IMR-90 (cell line): ENCODE measurements around the gene SLC2A13. TPM values are rescaled to one million over a fixed set of nuclear protein-coding genes. Genes with fewer than 3 reads are reported as not detected.

Source experiments
- ATAC-seq: fragments of 200-7000 bp; cut with Tn5 transposase; 2 replicates; pipeline ENCODE4 v1.9.1; 2020; ENCODE audit warnings: low read depth, mild to moderate bottlenecking, moderate library complexity
- BruUV-seq: library from RNA; stranded (reverse); fragments of 400-500 nt; replicated peaks from 2 replicates; lab custom pipeline; 2021; lab: Mats Ljungman, UMichigan
- CTCF ChIA-PET: fragments of 300-600 bp; formaldehyde crosslinking; extraction: SDS; loops from one replicate; lab custom pipeline; 2021; ENCODE audit warnings: antibody characterized with exemption; lab: Yijun Ruan, JAX
- POLR2A ChIA-PET: fragments of 300-600 bp; sonication (Branson Sonifier 250); formaldehyde crosslinking; loops from one replicate; lab custom pipeline; 2022; ENCODE audit warnings: antibody characterized with exemption; ENCODE audit not compliant: unreplicated experiment; lab: Charles Lee
- DNase-seq: peaks from one replicate; pipeline ENCODE4 v3.0.0; 2013
- H2AFZ ChIP-seq: replicated peaks from 2 replicates; pipeline ENCODE3; 2013; ENCODE audit warnings: low read length, mild to moderate bottlenecking; ENCODE audit not compliant: poor library complexity
- H2AK5ac ChIP-seq: 2 replicates; pipeline ENCODE4 v1.6.1; 2013; ENCODE audit warnings: low read depth, low read length, inconsistent platforms
- H2AK9ac ChIP-seq: replicated peaks from 2 replicates; pipeline ENCODE3; 2013; ENCODE audit warnings: mild to moderate bottlenecking, low read depth, low read length, moderate library complexity; ENCODE audit not compliant: poor library complexity
- H2BK120ac ChIP-seq: 2 replicates; pipeline ENCODE4 v1.6.1; 2013; ENCODE audit warnings: low read depth, low read length, inconsistent platforms
- H2BK15ac ChIP-seq: 3 replicates; pipeline ENCODE4 v1.6.1; 2013; ENCODE audit warnings: low read depth, low read length, inconsistent platforms
- H2BK20ac ChIP-seq: 2 replicates; pipeline ENCODE4 v1.6.1; 2013; ENCODE audit warnings: low read depth, mild to moderate bottlenecking, inconsistent platforms, low read length, moderate library complexity
- H2BK5ac ChIP-seq: 2 replicates; pipeline ENCODE4 v1.6.1; 2013; ENCODE audit warnings: mild to moderate bottlenecking, low read depth, low read length, inconsistent platforms; ENCODE audit not compliant: poor library complexity, severe bottlenecking
- H3K14ac ChIP-seq: replicated peaks from 2 replicates; pipeline ENCODE4 v1.6.1; 2013; ENCODE audit warnings: low read depth, low read length, inconsistent platforms
- H3K18ac ChIP-seq: 2 replicates; pipeline ENCODE4 v1.6.1; 2013; ENCODE audit warnings: low read depth, low read length, control low read depth
- H3K23ac ChIP-seq: 2 replicates; pipeline ENCODE4 v1.6.1; 2013; ENCODE audit warnings: low read depth, low read length, inconsistent platforms
- H3K27ac ChIP-seq: 2 replicates; pipeline ENCODE4 v1.5.1; 2013; ENCODE audit warnings: mild to moderate bottlenecking, control low read depth, low read length; ENCODE audit not compliant: insufficient read depth
- H3K27me3 ChIP-seq: 2 replicates; pipeline ENCODE4 v1.6.1; 2013; ENCODE audit warnings: low read length; ENCODE audit not compliant: control insufficient read depth, insufficient read depth
- H3K36me3 ChIP-seq: 2 replicates; pipeline ENCODE4 v1.6.1; 2013; ENCODE audit warnings: low read length, mixed read lengths; ENCODE audit not compliant: control insufficient read depth, insufficient read depth
- H3K4ac ChIP-seq: 2 replicates; pipeline ENCODE4 v1.6.1; 2013; ENCODE audit warnings: low read depth, low read length, inconsistent platforms
- H3K4me1 ChIP-seq: 2 replicates; pipeline ENCODE4 v1.6.1; 2013; ENCODE audit warnings: low read length, mixed read lengths; ENCODE audit not compliant: control insufficient read depth, insufficient read depth
- H3K4me2 ChIP-seq: 2 replicates; pipeline ENCODE4 v1.6.1; 2013; ENCODE audit warnings: low read depth, mild to moderate bottlenecking, control low read depth, low read length, moderate library complexity
- H3K4me3 ChIP-seq: 2 replicates; pipeline ENCODE4 v1.5.1; 2013; ENCODE audit warnings: low read depth, mild to moderate bottlenecking, control low read depth, low read length, moderate library complexity; ENCODE audit not compliant: insufficient read depth
- H3K56ac ChIP-seq: 2 replicates; pipeline ENCODE4 v1.6.1; 2013; ENCODE audit warnings: low read length, inconsistent platforms; ENCODE audit not compliant: insufficient read depth; ENCODE audit errors: extremely low read depth
- H3K79me1 ChIP-seq, 2 experiments: 2 replicates each; pipeline ENCODE4 v1.6.1; 2013; ENCODE audit warnings: low read length in 2 of 2, inconsistent platforms in 1 of 2, low read depth in 1 of 2
- H3K9ac ChIP-seq: 2 replicates; pipeline ENCODE4 v1.6.1; 2013; ENCODE audit warnings: low read depth, low read length, control low read depth
- H3K9me1 ChIP-seq: 2 replicates; pipeline ENCODE4 v1.6.1; 2013; ENCODE audit warnings: low read length, inconsistent platforms; ENCODE audit not compliant: insufficient read depth
- H3K9me3 ChIP-seq: 2 replicates; pipeline ENCODE4 v1.6.1; 2013; ENCODE audit warnings: low read length; ENCODE audit not compliant: control insufficient read depth, insufficient read depth
- H4K20me1 ChIP-seq: 2 replicates; pipeline ENCODE4 v1.6.1; 2013; ENCODE audit warnings: low read length, inconsistent platforms; ENCODE audit not compliant: insufficient read depth
- H4K5ac ChIP-seq: 2 replicates; pipeline ENCODE4 v1.6.1; 2013; ENCODE audit warnings: mild to moderate bottlenecking, low read depth, low read length, control low read depth
- H4K8ac ChIP-seq, 2 experiments: 2 replicates each; pipeline ENCODE4 v1.6.1; 2013; ENCODE audit warnings: low read depth in 2 of 2, low read length in 2 of 2, control low read depth in 1 of 2, inconsistent platforms in 1 of 2
- H4K91ac ChIP-seq: 2 replicates; pipeline ENCODE4 v1.6.1; 2013; ENCODE audit warnings: low read depth, low read length, inconsistent platforms; ENCODE audit not compliant: insufficient read depth
- CEBPB ChIP-seq: IDR thresholded peaks from 2 replicates; pipeline ENCODE4 v1.6.1; 2012; ENCODE audit warnings: low read depth, low read length, improper control_type of control experiment
- CHD1 ChIP-seq: IDR thresholded peaks from 2 replicates; pipeline ENCODE4 v1.6.1; 2012; ENCODE audit warnings: low read depth, low read length, improper control_type of control experiment
- FOS ChIP-seq: fragments of 150-350 bp; IDR thresholded peaks from 2 replicates; pipeline ENCODE4 v1.6.1; 2016; ENCODE audit warnings: low read depth, low read length
- MXI1 ChIP-seq: IDR thresholded peaks from 2 replicates; pipeline ENCODE4 v1.6.1; 2012; ENCODE audit warnings: low read depth, mild to moderate bottlenecking, low read length, moderate library complexity, borderline replicate concordance
- RAD21 ChIP-seq: IDR thresholded peaks from 2 replicates; pipeline ENCODE4 v1.6.1; 2012; ENCODE audit warnings: low read length, improper control_type of control experiment
- RFX5 ChIP-seq: IDR thresholded peaks from 2 replicates; pipeline ENCODE4 v1.8.0; 2012; ENCODE audit warnings: low read depth, mild to moderate bottlenecking, low read length, moderate library complexity
- WGBS, 2 experiments: methylation state at CpG; one replicate each; pipeline versions ENCODE4 v1.1.5 to v1.1.7; 2013; ENCODE audit warnings: missing lambda C conversion rate in 2 of 2; ENCODE audit not compliant: insufficient read length in 1 of 2; ENCODE audit errors: extremely low coverage in 2 of 2; 5-methylcytosine and 5-hydroxymethylcytosine counted together
- dilution Hi-C: fragments of 300-500 bp; cut with HindIII; formaldehyde crosslinking; loops from one replicate; pipeline ENCODE4 v1.14.3; 2018; ENCODE audit warnings: low sequenced_read_pairs; ENCODE audit not compliant: unreplicated experiment
- in situ Hi-C: fragments of 300-500 bp; cut with MboI; formaldehyde crosslinking; loops from 3 replicates; pipeline ENCODE4 v1.14.3; 2019; ENCODE audit warnings: low sequenced_read_pairs, inconsistent platforms, mixed read lengths
- intact Hi-C: fragments of 100-400 bp; cut with micrococcal nuclease; formaldehyde crosslinking; loops from 2 replicates; pipeline ENCODE4 v1.10.0; 2022
- polyA plus RNA-seq, 3 experiments: library from polyadenylated mRNA; depleted of rRNA; stranded (reverse); fragments of >200 nt; gene quantifications; 2 replicates each; pipeline ENCODE4 v1.2.3, GENCODE V29; 2012; ENCODE audit warnings: low replicate concordance in 1 of 3
- total RNA-seq: library from RNA; depleted of rRNA; stranded (reverse); fragments of >200 nt; gene quantifications from 2 replicates; pipeline ENCODE4 v1.2.3, GENCODE V29; 2012
- TF ChIP-seq, protein P1 (sequence below): fragments of 150-350 bp; IDR thresholded peaks from 2 replicates; pipeline ENCODE4 v1.6.1; 2016; ENCODE audit warnings: low read depth, mild to moderate bottlenecking, low read length, moderate library complexity, borderline replicate concordance
- TF ChIP-seq, protein P2 (sequence below): conservative IDR thresholded peaks from 2 replicates; pipeline ENCODE4 v1.5.1; 2012; ENCODE audit warnings: mild to moderate bottlenecking, low read depth, low read length, improper control_type of control experiment

SLC2A13 gene
- total and polyA plus RNA-seq, 2 of the 4 experiments (the other 2 are of a cell fraction), result 1.5 to 3.9 TPM

DNA sequence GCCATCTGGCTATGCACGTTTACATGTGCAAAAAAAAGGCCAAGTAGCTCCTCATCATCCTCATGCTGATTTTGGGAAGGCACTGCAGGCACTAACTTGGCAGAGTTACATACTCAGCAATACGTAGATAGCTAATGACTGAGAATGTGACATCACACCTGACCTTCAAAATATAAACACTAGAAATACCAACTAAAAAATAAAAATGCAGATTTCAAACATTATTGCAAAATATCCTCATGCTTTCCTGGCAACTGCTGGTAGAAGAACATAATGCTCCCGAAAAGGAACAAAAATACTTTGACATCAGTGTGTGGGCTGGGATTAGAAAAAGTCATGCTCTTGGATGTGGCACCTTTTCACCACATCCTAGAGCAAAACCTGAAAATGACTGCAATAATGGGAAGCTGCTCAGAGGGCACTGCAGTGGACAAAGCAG lies 333.0 kb downstream of the SLC2A13 start:
- Histone ChIP-seq H2AK9ac (no peak overlapping the region), H3K14ac (no peak overlapping the region), H4K91ac (no peak overlapping the region), H2BK5ac (no peak overlapping the region), H3K9me1 (no peaks in the 10 kb centered on the region), H2BK20ac (no peak overlapping the region), H3K79me1 (no peaks in the 10 kb centered on the region), H3K27me3 (no peaks in the 10 kb centered on the region), H2BK15ac (no peak overlapping the region), H2AFZ (no peak overlapping the region), H4K5ac (no peak overlapping the region), H3K23ac (no peak overlapping the region), H3K4me3 (no peak overlapping the region), H2AK5ac (no peak overlapping the region), H3K4ac (no peak overlapping the region), H3K4me2 (no peak overlapping the region), H4K8ac (no peak overlapping the region), H3K9me3 (no peaks in the 10 kb centered on the region), H3K4me1 (no peaks in the 10 kb centered on the region), H2BK120ac (no peak overlapping the region), H3K18ac (no peak overlapping the region), H3K56ac (no peak overlapping the region), H3K9ac (no peak overlapping the region), H4K20me1 (no peaks in the 10 kb centered on the region), H3K36me3 (no peaks in the 10 kb centered on the region), H3K27ac (no peak overlapping the region)
- in situ Hi-C loops (no loop called here), intact Hi-C loops (no loop called here), dilution Hi-C loops (no loop called here)
- DNase-seq (no peak), ATAC-seq (no peak)
- no CpG with 5 or more reads among the region's 3 CpGs for WGBS, 2 experiments
- ChIA-PET CTCF (no interaction called here), POLR2A (no interaction called here)
- TF ChIP-seq RAD21, result no peak
- TF ChIP-seq FOS, result no peak
- no peak for TF ChIP-seq CEBPB
- TF ChIP-seq RFX5, result no peak
- no peak for TF ChIP-seq MXI1
- no peak for TF ChIP-seq CHD1
- TF ChIP-seq, protein P1, sequence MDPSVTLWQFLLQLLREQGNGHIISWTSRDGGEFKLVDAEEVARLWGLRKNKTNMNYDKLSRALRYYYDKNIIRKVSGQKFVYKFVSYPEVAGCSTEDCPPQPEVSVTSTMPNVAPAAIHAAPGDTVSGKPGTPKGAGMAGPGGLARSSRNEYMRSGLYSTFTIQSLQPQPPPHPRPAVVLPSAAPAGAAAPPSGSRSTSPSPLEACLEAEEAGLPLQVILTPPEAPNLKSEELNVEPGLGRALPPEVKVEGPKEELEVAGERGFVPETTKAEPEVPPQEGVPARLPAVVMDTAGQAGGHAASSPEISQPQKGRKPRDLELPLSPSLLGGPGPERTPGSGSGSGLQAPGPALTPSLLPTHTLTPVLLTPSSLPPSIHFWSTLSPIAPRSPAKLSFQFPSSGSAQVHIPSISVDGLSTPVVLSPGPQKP, result no peak
- TF ChIP-seq, protein P2, sequence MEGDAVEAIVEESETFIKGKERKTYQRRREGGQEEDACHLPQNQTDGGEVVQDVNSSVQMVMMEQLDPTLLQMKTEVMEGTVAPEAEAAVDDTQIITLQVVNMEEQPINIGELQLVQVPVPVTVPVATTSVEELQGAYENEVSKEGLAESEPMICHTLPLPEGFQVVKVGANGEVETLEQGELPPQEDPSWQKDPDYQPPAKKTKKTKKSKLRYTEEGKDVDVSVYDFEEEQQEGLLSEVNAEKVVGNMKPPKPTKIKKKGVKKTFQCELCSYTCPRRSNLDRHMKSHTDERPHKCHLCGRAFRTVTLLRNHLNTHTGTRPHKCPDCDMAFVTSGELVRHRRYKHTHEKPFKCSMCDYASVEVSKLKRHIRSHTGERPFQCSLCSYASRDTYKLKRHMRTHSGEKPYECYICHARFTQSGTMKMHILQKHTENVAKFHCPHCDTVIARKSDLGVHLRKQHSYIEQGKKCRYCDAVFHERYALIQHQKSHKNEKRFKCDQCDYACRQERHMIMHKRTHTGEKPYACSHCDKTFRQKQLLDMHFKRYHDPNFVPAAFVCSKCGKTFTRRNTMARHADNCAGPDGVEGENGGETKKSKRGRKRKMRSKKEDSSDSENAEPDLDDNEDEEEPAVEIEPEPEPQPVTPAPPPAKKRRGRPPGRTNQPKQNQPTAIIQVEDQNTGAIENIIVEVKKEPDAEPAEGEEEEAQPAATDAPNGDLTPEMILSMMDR, result no peak
- BruUV-seq, result no TSS peak
